ENCODE results near the gene FGD3. TPM values are rescaled to one million over a fixed set of nuclear protein-coding genes. Genes with fewer than 3 reads are reported as not detected.

FGD3 gene
- total RNA-seq, 1 experiment from 2014 or later = 1.8 TPM

- H2AFZ ChIP-seq (ENCODE audit: low read length) = no peak overlapping the region
- H4K20me1 ChIP-seq (ENCODE audit: control insufficient read depth, insufficient read depth, insufficient read length) = no peaks in the 10 kb centered on the region
- no peak for TF ChIP-seq CTCF (conservative IDR thresholded peaks at IDR 0.05)
- no peak overlapping the region for H2BK120ac ChIP-seq (ENCODE audit: low read depth, low read length, poor library complexity, severe bottlenecking)
- Mint-ChIP-seq H3K27me3 (ENCODE audit: low read depth) (peaks cover 2% of the 10 kb centered on the region; the same call in 1 of the 2 replicates), H3K36me3 (ENCODE audit: insufficient read depth in 1 of 3, low read depth in 3 of 3) (peaks cover 5 to 10% (median 6%) of the 10 kb centered on the region in 3 experiments; a peak in 4 of 7 replicates), H3K27ac (no peak overlapping the region), H3K4me3 (no peak overlapping the region), H3K4me1 (peaks cover 12 to 14% of the 10 kb centered on the region in 2 experiments), H3K9me3 (peaks cover 10 to 12% of the 10 kb centered on the region in 2 experiments; a peak in 4 of 5 replicates)
- no peaks in the 10 kb centered on the region for H3K27me3 ChIP-seq (ENCODE audit: insufficient read depth, low read length)
- H3K18ac ChIP-seq (ENCODE audit: insufficient read length, low read depth, low read length) = no peak overlapping the region
- H3K79me2 ChIP-seq (ENCODE audit: insufficient read depth, low read length) = no peaks in the 10 kb centered on the region
- H2BK20ac ChIP-seq (ENCODE audit: low read depth, low read length, poor library complexity, severe bottlenecking) = no peak overlapping the region
- no peak overlapping the region for H3K56ac ChIP-seq (ENCODE audit: insufficient read length, low read depth, low read length)
- H4K91ac ChIP-seq (ENCODE audit: insufficient read length, low read depth, low read length) = no peak overlapping the region
- no peaks in the 10 kb centered on the region for H3K79me1 ChIP-seq (ENCODE audit: insufficient read depth, low read depth, low read length, poor library complexity, severe bottlenecking)
- H4K8ac ChIP-seq (replicated peaks; ENCODE audit: insufficient read length, low read depth, low read length) = no peak overlapping the region
- H3K23me2 ChIP-seq (ENCODE audit: insufficient read length, low read depth, low read length, poor library complexity, severe bottlenecking) = no peaks in the 10 kb centered on the region
- no peak overlapping the region for H2BK15ac ChIP-seq (ENCODE audit: low read depth, low read length)
- no peaks in the 10 kb centered on the region for H3K9me3 ChIP-seq (ENCODE audit: control insufficient read depth, low read depth, low read length)
- H3K4me1 ChIP-seq (ENCODE audit: insufficient read depth, low read length) = no peaks in the 10 kb centered on the region; the same call in 1 of the 2 replicates
- no peak overlapping the region for H3K9ac ChIP-seq (ENCODE audit: extremely low read depth, insufficient read length, low read length)
- DNase-seq = no peak
- no peak overlapping the region for H3K27ac ChIP-seq (ENCODE audit: insufficient read length, low read depth, low read length)
- no peak overlapping the region for H3T11ph ChIP-seq (ENCODE audit: low read length)
- no peak overlapping the region for H3K4me2 ChIP-seq (ENCODE audit: insufficient read depth, insufficient read length, low read length)
- no peak overlapping the region for H3K23ac ChIP-seq (ENCODE audit: insufficient read length, low read depth, low read length)
- no peak overlapping the region for H2AK5ac ChIP-seq (ENCODE audit: insufficient read length, low read length)
- no peak overlapping the region for H2BK12ac ChIP-seq (ENCODE audit: insufficient read length, low read depth, low read length)
- H3K4ac ChIP-seq (ENCODE audit: low read depth, low read length) = no peak overlapping the region
- no peak overlapping the region for H2BK5ac ChIP-seq (ENCODE audit: insufficient read length, low read length)
- no peak overlapping the region for H3K14ac ChIP-seq (ENCODE audit: insufficient read depth, low read length)
- H4K5ac ChIP-seq (ENCODE audit: insufficient read length, low read depth, low read length) = no peak overlapping the region
- no CpG with 5 or more reads among the region's 7 CpGs for WGBS (ENCODE audit: extremely low coverage, insufficient read length, low lambda C conversion rate)
Measured at GRCh38 chr9:92962846-92963245, 15.5 kb downstream of the FGD3 start.
